Measurements from ENCODE around the gene ABCC6.

The ABCC6 gene

DNA sequence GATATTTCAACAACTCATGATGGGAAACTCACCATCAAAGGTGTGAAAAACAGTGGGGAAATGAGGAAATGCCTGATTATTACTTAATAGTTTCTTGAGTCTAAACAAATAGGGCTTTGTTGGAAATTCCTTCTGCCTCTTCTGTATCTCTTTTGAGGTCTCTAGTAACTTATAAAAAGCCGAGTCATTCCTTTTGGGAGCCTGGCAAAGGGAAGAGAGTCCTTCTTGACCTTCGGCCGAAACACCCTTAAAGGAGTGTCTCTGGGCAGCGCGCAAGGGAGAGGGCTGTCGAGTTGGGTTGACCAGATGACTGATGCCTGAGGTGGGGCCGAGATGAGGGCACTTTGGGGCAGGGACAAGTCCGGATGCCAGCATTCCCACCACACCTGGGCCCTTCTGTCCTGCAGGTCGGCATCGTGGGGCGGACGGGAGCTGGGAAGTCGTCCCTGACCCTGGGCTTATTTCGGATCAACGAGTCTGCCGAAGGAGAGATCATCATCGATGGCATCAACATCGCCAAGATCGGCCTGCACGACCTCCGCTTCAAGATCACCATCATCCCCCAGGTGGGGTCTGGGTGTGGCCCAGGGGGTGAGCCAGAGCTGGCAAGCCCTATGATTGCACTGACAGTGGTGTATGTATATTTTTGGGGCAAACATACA is 89.2 kb downstream of the ABCC6 start:
- no peak overlapping the region for H3K4me3 ChIP-seq (ENCODE audit: low read length)
- H3K4me1 ChIP-seq (ENCODE audit: control insufficient read depth, insufficient read depth, low read length): no peaks in the 10 kb centered on the region
- H3K9ac ChIP-seq (ENCODE audit: low read depth, low read length): no peak overlapping the region
- H3K9me3 ChIP-seq (replicated peaks; ENCODE audit: low read length): no peaks in the 10 kb centered on the region
- peaks cover 71% of the 10 kb centered on the region for H3K36me3 ChIP-seq (ENCODE audit: insufficient read depth, low read length)
- no peak overlapping the region for H3K4me2 ChIP-seq (ENCODE audit: low read length)
- H3K27me3 ChIP-seq (ENCODE audit: control insufficient read depth, insufficient read depth, low read length): no peaks in the 10 kb centered on the region

DNA sequence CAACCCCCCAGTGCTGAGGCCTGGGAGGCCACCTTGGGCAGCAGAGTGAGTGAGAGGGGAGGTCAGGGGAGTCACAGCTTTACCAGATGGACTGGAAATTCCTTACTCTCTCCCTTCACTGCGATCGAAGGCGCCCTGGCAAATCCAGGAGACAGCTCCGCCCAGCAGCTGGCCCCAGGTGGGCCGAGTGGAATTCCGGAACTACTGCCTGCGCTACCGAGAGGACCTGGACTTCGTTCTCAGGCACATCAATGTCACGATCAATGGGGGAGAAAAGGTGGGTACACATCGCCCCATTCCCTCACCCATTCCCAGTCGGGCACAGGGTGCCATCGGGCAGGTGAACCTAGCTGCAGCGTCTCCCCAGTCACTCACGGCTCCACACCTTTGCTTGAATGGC is 91.6 kb downstream of the ABCC6 start:
- no peak overlapping the region for H3K4me3 ChIP-seq (ENCODE audit: low read length)
- H3K9ac ChIP-seq (ENCODE audit: low read depth, low read length): no peak overlapping the region
- H3K27me3 ChIP-seq (ENCODE audit: control insufficient read depth, insufficient read depth, low read length): no peaks in the 10 kb centered on the region
- peaks cover 57% of the 10 kb centered on the region for H3K36me3 ChIP-seq (ENCODE audit: insufficient read depth, low read length)
- H3K9me3 ChIP-seq (replicated peaks; ENCODE audit: low read length): no peaks in the 10 kb centered on the region
- no peaks in the 10 kb centered on the region for H3K4me1 ChIP-seq (ENCODE audit: control insufficient read depth, insufficient read depth, low read length)
- H3K4me2 ChIP-seq (ENCODE audit: low read length): no peak overlapping the region

DNA sequence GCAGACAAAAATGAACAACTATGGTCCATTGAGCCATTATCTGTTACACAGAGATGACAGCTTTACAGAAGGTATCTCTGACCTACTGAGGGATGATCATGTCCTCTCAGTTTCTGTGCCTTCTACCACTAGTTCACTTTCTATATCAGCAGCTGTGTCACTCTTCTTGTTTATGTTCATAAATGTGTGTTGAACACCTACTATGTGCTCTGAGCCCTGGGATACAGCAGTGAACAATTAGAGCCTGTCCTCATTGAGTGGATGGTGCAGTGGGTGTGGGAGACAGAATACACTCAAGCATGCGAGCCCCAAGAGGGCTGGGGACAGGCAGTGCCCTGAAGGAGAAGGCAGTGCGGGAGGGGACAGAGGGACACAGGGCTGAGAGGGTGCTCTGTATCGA is 92.1 kb downstream of the ABCC6 start:
- Histone ChIP-seq H3K27me3 (ENCODE audit: control insufficient read depth, insufficient read depth, low read length) (no peaks in the 10 kb centered on the region), H3K4me2 (ENCODE audit: low read length) (no peak overlapping the region), H3K36me3 (ENCODE audit: insufficient read depth, low read length) (peaks cover 53% of the 10 kb centered on the region), H3K4me1 (ENCODE audit: control insufficient read depth, insufficient read depth, low read length) (no peaks in the 10 kb centered on the region), H3K4me3 (ENCODE audit: low read length) (no peak overlapping the region), H3K9ac (ENCODE audit: low read depth, low read length) (no peak overlapping the region), H3K9me3 (replicated peaks; ENCODE audit: low read length) (no peaks in the 10 kb centered on the region)

DNA sequence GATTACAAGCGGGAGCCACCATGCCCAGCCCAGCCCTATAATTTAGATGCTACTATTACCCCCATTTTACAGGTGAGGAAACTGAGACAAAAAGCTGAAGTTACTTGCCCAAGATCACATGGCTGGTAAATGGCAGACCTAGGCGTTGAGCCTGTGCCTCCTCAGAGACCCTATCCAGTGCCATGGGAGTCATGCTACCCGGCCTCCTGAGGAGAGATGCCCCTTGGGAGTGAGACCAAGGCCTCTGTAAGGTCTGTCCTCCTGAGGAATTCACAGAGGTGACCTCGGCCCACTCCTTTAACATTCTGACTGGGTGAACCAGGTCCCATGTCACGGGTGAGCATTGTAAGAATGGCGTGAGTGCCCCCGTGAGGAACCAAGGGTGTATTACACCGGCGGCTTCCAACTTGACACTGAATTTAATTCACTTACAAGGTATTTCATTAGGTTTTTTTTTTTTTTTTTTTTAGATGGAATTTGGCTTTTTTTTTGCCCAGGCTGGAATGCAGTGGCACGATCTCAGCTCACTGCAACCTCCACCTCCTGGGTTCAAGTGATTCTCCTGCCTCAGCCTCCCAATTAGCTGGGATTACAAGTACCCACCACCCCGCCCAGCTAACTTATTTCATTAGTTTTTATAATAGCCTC is 95.7 kb downstream of the ABCC6 start:
- Histone ChIP-seq H3K9me3 (replicated peaks; ENCODE audit: low read length) (no peaks in the 10 kb centered on the region), H3K9ac (ENCODE audit: low read depth, low read length) (no peak overlapping the region), H3K4me3 (ENCODE audit: low read length) (no peak overlapping the region), H3K4me1 (ENCODE audit: control insufficient read depth, insufficient read depth, low read length) (no peaks in the 10 kb centered on the region), H3K36me3 (ENCODE audit: insufficient read depth, low read length) (peaks cover 58% of the 10 kb centered on the region), H3K27me3 (ENCODE audit: control insufficient read depth, insufficient read depth, low read length) (no peaks in the 10 kb centered on the region), H3K4me2 (ENCODE audit: low read length) (no peak overlapping the region)

DNA sequence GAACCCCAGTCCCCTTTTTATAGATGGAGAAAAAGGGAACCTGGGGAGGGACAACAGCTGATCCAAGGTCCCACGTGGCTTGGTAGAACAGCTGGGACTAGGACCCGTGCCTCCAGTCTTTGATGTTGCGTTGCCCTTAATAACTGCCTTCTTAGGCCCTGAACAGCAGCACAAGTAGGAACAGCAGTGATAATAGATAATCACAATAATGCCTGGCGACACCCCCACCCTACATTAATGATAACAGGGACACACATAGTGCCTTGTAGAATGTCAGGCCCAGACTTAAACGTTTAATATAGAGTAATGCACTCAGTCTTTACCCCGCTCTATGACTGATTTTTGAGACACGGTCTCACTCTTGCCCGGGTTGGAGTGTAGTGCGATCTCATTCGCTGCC is 96.4 kb downstream of the ABCC6 start:
- Histone ChIP-seq H3K9ac (ENCODE audit: low read depth, low read length) (no peak overlapping the region), H3K27me3 (ENCODE audit: control insufficient read depth, insufficient read depth, low read length) (no peaks in the 10 kb centered on the region), H3K4me2 (ENCODE audit: low read length) (no peak overlapping the region), H3K4me3 (ENCODE audit: low read length) (no peak overlapping the region), H3K9me3 (replicated peaks; ENCODE audit: low read length) (no peaks in the 10 kb centered on the region), H3K36me3 (ENCODE audit: insufficient read depth, low read length) (peaks cover 62% of the 10 kb centered on the region), H3K4me1 (ENCODE audit: control insufficient read depth, insufficient read depth, low read length) (no peaks in the 10 kb centered on the region)

DNA sequence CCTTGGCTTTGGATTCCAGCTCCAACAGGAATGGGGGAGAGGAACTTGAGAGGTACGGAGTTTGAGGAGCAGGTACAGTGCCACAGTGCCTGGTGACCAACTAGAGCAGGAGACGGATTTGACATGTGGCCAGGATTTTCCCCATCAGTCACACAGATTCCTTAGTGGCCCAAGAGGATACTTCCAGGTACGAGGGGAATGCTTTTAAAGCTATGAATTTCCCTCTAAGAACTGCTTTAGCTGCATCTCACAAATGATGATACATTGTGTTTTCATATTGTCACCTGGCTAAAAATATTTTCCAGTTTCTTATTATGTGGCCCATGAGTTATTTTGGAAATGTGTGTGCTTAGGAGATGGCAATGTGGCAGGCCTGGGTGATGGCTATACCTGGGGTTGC is 98.3 kb downstream of the ABCC6 start:
- Histone ChIP-seq H3K9ac (ENCODE audit: low read depth, low read length) (no peak overlapping the region), H3K36me3 (ENCODE audit: insufficient read depth, low read length) (peaks cover 71% of the 10 kb centered on the region), H3K27me3 (ENCODE audit: control insufficient read depth, insufficient read depth, low read length) (no peaks in the 10 kb centered on the region), H3K4me3 (ENCODE audit: low read length) (no peak overlapping the region), H3K4me2 (ENCODE audit: low read length) (no peak overlapping the region), H3K4me1 (ENCODE audit: control insufficient read depth, insufficient read depth, low read length) (peaks cover 6% of the 10 kb centered on the region), H3K9me3 (replicated peaks; ENCODE audit: low read length) (no peaks in the 10 kb centered on the region)

DNA sequence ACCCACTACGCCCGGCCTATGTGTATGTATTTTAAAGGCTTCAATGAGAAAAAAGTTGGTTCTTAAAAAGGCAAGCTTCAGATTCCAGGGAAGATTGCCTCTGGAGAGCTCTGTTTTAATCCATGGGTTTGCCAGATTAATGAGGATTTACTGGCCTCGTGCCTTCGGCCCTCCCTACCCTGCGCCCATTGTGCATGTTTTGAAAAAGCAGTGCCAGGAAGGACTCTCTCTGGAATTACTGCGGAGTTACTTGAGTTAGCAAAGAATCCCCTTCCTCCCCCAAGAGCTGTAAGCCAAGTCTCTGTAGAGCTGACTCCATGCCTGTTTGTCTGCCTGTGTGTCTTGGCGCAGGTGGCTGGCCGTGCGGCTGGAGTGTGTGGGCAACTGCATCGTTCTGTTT is 98.9 kb downstream of the ABCC6 start:
- no peaks in the 10 kb centered on the region for H3K9me3 ChIP-seq (replicated peaks; ENCODE audit: low read length)
- no peaks in the 10 kb centered on the region for H3K27me3 ChIP-seq (ENCODE audit: control insufficient read depth, insufficient read depth, low read length)
- H3K4me1 ChIP-seq (ENCODE audit: control insufficient read depth, insufficient read depth, low read length): peaks cover 8% of the 10 kb centered on the region
- H3K9ac ChIP-seq (ENCODE audit: low read depth, low read length): no peak overlapping the region
- no peak overlapping the region for H3K4me3 ChIP-seq (ENCODE audit: low read length)
- H3K4me2 ChIP-seq (ENCODE audit: low read length): no peak overlapping the region
- peaks cover 71% of the 10 kb centered on the region for H3K36me3 ChIP-seq (ENCODE audit: insufficient read depth, low read length)

DNA sequence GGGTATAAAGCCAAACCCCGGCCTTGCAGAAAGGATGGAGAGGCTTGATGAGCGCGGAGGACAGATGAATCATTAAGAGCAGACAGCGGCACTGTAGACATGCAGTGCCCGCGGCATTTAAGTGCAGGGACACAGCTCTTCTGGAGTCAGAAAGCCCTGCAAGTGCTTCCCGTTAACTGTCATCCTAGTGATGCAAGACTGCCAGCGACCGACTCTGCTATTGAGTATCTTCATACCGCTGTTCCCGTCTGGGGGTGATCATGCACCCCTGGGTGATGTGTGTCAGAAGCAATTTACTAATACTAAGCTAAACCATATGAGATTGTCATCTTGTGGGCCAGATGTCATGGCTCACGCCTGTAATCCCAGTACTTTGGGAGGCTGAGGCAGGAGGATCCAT is 101.0 kb downstream of the ABCC6 start:
- H3K4me3 ChIP-seq (ENCODE audit: low read length): no peak overlapping the region

DNA sequence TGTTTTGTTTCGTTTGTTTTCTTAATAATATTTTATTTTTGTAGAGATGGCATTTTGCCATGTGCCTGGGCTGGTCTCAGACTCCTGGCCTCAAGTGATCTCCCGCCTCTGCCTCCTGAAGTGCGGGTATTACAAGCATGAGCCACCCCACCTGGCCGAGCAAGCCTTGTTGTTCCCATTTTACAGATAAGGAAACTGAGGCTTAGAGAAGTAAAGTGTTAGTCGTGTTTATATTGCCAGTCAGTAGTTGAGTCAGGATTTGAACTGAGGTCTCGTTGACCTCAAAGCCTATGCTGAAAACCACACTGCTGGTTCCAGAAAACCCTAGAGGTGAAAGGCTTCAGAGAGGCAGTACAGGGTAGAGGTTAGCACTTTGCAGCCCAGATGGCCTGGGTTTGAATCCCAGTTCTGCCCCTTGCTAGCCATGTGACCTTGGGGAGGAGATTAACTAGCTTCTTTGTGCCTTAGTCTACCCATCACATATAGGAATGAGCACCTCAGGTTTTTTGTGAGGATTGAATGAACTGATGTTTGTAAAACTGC is 102.0 kb downstream of the ABCC6 start:
- Histone ChIP-seq H3K4me1 (ENCODE audit: control insufficient read depth, insufficient read depth, low read length) (peaks cover 8% of the 10 kb centered on the region), H3K9me3 (replicated peaks; ENCODE audit: low read length) (no peaks in the 10 kb centered on the region), H3K4me2 (ENCODE audit: low read length) (no peak overlapping the region), H3K4me3 (ENCODE audit: low read length) (no peak overlapping the region), H3K36me3 (ENCODE audit: insufficient read depth, low read length) (peaks cover 84% of the 10 kb centered on the region), H3K9ac (ENCODE audit: low read depth, low read length) (no peak overlapping the region), H3K27me3 (ENCODE audit: control insufficient read depth, insufficient read depth, low read length) (no peaks in the 10 kb centered on the region)

More for the DNA sequence above, 101.0 kb downstream of the ABCC6 start:
- Histone ChIP-seq H3K4me2 (ENCODE audit: low read length) (no peak overlapping the region), H3K36me3 (ENCODE audit: insufficient read depth, low read length) (peaks cover 81% of the 10 kb centered on the region), H3K9ac (ENCODE audit: low read depth, low read length) (no peak overlapping the region), H3K9me3 (replicated peaks; ENCODE audit: low read length) (no peaks in the 10 kb centered on the region), H3K4me1 (ENCODE audit: control insufficient read depth, insufficient read depth, low read length) (peaks cover 8% of the 10 kb centered on the region), H3K27me3 (ENCODE audit: control insufficient read depth, insufficient read depth, low read length) (no peaks in the 10 kb centered on the region)

DNA sequence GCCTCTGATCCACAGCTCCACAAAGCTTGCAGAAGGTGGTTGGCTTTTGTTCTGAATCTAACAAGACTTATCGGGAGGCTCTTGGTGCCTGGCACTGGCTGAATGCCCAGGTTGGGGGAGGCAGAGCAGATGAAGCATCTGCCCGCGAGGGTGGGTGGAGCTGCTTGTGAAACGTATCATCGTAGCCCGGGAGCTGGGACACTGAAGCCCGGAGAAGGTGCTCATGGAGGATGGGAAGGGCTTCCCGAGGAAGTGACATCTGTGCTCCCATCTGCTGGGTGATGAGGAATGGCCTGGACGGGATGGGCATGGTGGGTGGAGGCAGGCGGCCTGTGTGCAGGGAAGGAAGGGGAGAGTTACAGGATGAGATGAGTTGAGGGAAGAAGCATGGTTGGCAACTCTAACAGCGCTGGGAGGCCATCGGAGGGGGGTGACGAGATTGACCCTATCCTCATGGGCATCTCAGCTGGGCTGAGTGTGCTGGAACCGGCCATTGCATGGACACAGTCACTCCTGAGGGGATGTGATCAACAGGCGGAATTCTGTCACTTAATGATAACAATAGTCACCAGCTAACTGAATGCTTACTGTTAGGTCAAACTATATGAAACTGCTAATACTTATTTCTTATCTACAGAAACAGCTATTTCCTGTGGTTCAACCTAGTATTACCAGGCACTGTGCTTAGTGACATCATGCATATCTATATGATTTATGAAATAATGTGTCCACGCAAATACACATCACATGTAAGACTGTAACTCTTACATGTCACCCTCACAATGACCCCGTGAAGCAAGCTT is 102.7 kb downstream of the ABCC6 start:
- Histone ChIP-seq H3K36me3 (ENCODE audit: insufficient read depth, low read length) (peaks cover 79% of the 10 kb centered on the region), H3K9me3 (replicated peaks; ENCODE audit: low read length) (no peaks in the 10 kb centered on the region), H3K27me3 (ENCODE audit: control insufficient read depth, insufficient read depth, low read length) (no peaks in the 10 kb centered on the region), H3K4me2 (ENCODE audit: low read length) (no peak overlapping the region), H3K9ac (ENCODE audit: low read depth, low read length) (no peak overlapping the region), H3K4me1 (ENCODE audit: control insufficient read depth, insufficient read depth, low read length) (peaks cover 8% of the 10 kb centered on the region), H3K4me3 (ENCODE audit: low read length) (no peak overlapping the region)

DNA sequence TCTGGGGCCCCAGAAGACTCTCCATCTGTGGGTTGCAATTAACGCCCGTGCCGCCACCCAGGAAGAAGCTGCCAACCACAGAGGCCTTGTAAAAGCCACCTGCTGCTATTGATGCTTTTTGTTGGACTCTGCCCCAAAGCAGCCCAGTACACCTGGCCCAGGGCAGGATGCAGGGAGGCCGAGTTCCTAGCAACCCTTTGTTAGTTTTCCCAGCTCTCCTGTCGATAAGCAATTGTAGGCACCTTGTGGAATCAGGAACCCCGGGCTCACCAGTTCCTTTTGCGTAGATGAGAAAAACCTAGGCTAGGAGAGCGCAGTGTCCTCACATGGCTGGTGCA is 103.3 kb downstream of the ABCC6 start:
- peaks cover 8% of the 10 kb centered on the region for H3K4me1 ChIP-seq (ENCODE audit: control insufficient read depth, insufficient read depth, low read length)
- H3K4me2 ChIP-seq (ENCODE audit: low read length): no peak overlapping the region
- no peaks in the 10 kb centered on the region for H3K27me3 ChIP-seq (ENCODE audit: control insufficient read depth, insufficient read depth, low read length)
- no peak overlapping the region for H3K4me3 ChIP-seq (ENCODE audit: low read length)
- H3K9me3 ChIP-seq (replicated peaks; ENCODE audit: low read length): no peaks in the 10 kb centered on the region
- H3K36me3 ChIP-seq (ENCODE audit: insufficient read depth, low read length): peaks cover 79% of the 10 kb centered on the region
- H3K9ac ChIP-seq (ENCODE audit: low read depth, low read length): no peak overlapping the region
